Ecto neural progenitor cell (in vitro differentiated cells): ENCODE data around the gene PCDH11X.
"Not testable (repeated sequence)": the region's sequence is repeated elsewhere in the genome, so short reads cannot be mapped to it uniquely, and the experiment has no call there.

Source experiments
- DNase-seq: peaks from one replicate; pipeline ENCODE4 v3.0.0-alpha.2; 2018; ENCODE audit warnings: low spot score

PCDH11X gene, protein sequence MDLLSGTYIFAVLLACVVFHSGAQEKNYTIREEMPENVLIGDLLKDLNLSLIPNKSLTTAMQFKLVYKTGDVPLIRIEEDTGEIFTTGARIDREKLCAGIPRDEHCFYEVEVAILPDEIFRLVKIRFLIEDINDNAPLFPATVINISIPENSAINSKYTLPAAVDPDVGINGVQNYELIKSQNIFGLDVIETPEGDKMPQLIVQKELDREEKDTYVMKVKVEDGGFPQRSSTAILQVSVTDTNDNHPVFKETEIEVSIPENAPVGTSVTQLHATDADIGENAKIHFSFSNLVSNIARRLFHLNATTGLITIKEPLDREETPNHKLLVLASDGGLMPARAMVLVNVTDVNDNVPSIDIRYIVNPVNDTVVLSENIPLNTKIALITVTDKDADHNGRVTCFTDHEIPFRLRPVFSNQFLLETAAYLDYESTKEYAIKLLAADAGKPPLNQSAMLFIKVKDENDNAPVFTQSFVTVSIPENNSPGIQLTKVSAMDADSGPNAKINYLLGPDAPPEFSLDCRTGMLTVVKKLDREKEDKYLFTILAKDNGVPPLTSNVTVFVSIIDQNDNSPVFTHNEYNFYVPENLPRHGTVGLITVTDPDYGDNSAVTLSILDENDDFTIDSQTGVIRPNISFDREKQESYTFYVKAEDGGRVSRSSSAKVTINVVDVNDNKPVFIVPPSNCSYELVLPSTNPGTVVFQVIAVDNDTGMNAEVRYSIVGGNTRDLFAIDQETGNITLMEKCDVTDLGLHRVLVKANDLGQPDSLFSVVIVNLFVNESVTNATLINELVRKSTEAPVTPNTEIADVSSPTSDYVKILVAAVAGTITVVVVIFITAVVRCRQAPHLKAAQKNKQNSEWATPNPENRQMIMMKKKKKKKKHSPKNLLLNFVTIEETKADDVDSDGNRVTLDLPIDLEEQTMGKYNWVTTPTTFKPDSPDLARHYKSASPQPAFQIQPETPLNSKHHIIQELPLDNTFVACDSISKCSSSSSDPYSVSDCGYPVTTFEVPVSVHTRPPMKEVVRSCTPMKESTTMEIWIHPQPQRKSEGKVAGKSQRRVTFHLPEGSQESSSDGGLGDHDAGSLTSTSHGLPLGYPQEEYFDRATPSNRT (N-terminal part only)

DNA sequence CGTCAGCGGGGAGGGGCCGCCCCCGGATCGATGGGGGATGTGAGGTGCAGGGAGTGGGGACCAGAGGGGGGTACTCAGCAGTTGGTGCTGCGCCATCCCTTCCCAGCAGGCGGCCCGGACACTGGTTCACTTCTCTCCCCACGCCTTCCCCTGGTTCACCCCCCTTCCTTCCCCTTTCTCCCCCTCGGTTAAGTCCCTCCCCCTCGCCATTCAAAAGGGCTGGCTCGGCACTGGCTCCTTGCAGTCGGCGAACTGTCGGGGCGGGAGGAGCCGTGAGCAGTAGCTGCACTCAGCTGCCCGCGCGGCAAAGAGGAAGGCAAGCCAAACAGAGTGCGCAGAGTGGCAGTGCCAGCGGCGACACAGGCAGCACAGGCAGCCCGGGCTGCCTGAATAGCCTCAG is at the start of gene PCDH11X:
PCDH11X (plus strand) TSS at position 241 of the 400 bp plus-strand sequence. CDS start 56,130 bp downstream, outside the sequence.
- peak; percentile 74 for DNase-seq

DNA sequence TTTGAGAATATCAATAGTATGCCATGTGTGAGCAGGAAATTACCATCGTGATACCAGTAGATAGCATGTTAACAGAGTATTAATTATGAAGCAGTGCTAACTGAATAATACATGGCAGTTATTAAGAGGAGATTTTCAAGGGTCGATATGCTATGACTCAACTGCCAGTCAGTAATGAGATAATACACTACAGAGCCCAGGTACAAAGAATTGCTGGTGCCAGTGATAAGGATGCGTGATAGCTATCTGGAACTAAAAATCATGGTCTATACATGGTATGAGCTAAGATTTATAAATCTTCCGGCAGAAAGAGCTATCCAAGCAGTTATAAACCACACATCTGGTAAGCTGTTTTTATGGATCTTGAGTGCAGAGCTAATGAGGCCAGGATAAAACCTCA is 31.7 kb upstream of the PCDH11X start:
- DNase-seq = not testable (repeated sequence)

DNA sequence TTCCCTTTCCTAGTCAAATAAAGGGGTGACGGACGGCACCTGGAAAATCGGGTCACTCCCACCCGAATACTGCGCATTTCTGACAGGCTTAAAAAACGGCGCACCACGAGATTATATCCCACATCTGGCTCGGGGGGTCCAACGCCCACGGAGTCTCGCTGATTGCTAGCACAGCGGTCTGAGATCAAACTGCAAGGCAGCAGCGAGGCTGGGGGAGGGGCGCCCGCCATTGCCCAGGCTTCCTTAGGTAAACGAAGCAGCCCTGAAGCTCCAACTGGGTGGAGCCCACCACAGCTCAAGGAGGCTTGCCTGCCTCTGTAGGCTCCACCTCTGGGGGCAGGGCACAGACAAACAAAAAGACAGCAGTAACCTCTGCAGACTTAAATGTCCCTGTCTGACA is 26.2 kb upstream of the PCDH11X start:
- peak; percentile 39 for DNase-seq

DNA sequence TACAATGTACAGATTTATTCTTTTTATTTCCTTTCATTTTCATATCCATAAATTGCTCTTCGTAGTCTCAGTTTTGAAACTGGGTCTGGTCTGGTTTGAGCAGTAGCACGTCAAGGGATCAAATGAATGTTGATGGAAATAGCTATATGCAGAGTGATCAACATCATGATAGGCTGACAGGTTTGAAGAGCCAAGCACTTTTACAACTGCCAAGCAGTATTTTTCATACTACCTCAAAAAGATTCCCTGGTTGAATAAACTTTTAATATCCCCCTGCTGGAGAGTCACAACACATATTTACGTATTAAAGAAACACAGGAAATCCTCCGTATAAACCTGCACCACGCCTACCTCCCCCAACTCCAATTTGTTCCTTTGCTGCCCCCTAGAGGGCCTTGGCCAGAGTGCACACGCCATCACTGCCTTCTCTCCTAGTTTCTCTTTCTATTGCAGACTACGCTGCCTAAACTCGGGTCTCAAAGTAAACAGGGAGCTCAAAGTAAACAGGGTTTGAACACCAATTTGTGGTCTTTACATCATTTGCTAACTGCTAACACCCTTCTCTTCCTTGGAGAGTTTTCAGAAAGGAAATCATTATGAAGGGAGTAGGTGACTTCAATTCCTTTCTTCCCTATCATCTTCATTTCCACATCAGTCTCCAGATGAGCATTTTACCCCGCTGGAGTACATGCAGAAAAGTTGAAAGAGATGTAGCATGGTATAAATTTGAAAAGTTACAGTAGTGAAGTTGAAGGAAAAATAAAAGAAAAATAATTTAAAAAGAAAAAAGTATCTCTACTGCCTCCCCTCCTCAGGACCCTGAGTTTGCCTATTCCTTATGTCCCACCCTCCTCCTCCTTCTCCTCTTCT is 8.3 kb upstream of the PCDH11X start:
- not testable (repeated sequence) for DNase-seq

DNA sequence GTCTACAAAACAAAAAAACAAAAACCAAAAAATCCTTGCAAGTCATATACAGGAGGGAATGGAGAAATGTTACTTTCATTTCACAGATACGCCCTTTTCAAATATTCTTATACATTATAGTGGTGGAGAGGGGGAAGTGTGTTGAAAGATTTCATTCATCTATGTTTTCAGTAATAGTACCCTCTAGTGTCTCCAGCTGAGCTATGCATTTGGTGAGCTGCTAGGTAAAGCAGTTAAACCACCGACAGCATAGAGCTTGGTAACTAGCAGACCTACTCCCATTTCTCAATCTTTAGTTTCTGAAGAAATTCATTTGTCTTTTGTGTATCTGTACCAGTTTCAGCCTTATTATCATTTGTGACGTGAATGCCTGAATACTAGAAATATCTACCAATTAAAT is 5.2 kb upstream of the PCDH11X start:
- DNase-seq = not testable (repeated sequence)

DNA sequence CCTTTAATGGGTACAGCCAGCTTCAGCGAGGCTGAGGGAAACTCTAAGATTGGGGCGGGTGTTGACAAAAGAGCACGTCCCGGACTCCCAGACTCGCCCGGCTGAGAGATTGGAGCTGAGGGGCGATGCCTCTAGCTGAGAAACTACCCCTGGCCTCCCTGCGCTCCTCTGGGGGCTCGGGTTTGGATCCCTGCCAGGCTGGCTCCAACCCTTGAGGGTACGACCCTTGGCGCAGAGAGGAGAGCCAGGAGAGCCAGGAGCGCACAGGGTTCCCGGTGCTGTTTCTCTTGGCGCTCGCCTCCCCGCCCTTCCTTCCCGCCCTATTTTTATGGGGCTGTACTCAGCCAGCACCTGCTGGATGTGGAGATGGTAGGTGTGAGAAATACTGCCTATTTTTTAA is 833 bp downstream of the PCDH11X start:
- DNase-seq = peak; percentile 43

DNA sequence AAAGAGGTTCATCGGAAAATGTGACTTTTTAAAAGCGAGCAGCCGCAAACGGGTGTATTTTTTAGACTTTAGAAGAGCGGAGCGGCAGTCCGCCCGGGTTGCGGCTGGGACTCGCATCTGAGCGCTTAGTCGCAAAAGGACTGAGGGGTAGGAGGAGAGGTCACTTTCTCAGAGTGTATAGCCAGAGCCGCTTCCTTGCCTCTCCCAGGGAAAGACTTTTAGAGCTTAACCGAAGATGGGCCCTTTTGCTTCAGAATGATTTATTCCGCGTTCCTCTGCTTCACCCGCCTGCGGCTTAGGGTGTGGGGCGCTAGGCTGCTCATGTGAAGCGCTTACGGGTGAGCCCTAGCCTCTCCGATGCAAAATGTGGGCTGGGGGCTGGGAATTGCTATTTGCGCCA is 1.5 kb downstream of the PCDH11X start:
- peak; percentile 49 for DNase-seq

DNA sequence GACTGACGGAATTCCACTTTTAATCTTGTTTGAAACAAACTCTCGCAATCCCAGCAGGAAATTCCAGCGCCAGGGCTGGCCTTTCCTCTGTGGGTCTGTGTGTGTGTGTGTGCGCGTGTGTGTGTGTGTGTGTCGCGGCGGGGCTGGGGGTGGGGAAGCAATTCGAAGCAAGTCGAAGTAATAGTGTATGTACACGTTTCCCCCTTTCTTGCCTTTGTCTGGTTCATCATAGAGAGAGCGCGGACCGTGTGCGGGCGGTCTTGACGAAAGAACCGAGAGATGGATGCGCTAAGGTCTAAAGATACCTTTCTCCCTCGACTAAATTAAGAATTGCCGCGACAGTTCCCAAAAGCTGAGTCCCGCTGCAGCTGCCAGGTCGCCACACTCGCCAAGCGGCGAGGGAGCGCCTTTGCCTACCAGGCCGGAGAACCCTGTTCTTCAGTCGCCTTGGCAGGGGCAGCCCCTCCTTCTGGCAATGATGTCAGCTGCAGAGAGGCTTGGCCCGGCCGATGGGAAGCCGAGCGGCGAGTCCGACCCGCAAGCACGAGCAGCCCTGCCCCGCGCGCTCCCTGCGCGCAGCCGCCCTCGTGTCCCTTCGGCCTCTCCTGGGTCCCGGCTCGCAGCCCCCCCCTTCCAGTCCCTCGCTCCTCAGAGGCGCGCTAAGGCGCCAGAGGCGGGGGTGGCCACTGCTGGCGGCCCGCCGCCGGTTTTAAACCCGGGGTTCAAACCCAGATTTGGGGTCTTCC is 2.6 kb downstream of the PCDH11X start:
- peak; percentile 55 for DNase-seq

DNA sequence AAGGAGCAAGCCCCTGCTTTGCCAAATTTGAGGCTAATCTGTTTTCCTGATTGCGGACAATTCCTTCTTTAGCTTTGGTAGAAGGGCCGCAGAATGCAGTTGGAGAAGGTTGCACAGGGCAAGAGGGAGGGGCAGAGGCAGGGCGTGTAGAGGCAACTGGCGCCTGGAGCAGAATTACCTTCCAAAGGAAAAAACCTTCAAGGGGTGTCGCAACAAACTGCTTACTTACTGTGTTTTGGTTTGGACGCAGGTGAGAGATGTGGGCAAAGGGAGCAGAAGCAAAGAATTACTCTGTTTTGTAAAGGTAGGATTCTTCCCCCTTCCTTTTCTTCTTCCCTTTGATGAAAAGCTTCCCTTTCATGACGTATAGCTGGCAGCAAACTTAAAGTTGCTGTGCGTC is 3.6 kb downstream of the PCDH11X start:
- peak; percentile 44 for DNase-seq

DNA sequence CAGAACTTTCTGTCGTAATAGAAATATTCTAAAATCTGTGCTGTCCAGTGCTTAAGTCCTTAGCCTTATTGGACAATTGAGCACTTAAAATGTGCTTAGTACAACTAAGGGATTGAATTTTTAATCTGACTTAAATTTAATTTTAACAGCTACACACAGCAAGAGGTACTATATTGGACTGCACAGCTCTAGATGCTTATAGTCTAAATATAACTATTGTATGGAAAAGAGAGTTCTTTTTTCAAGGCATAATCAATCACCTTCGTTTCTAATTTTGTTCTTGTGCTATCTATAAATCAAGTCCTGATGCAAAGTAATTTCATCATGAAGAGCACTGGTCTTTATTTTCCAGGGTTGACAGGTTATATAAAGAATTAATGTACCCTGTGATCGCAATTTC is 38.4 kb downstream of the PCDH11X start:
- not testable (repeated sequence) for DNase-seq

DNA sequence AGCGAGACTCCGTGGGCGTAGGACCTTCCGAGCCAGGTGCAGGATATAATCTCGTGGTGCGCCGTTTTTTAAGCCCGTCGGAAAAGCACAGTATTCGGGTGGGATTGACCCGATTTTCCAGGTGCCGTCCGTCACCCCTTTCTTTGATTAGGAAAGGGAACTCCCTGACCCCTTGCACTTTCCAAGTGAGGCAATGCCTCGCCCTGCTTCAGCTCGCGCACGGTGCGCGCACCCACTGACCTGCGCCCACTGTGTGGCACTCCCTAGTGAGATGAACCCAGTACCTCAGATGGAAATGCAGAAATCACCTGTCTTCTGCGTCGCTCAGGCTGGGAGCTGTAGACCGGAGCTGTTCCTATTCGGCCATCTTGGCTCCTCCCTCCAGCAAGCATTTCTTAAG is 46.1 kb downstream of the PCDH11X start:
- not testable (repeated sequence) for DNase-seq
